Myometrial cell (primary cell): ENCODE data around the gene GALNT9. TPM values are rescaled to one million over a fixed set of nuclear protein-coding genes. Genes with fewer than 3 reads are reported as not detected.

Experiments
- total RNA-seq: library from RNA; depleted of rRNA; stranded (reverse); fragments of >200 nt; gene quantifications from 2 replicates; pipeline ENCODE4 v1.2.3, GENCODE V29; 2015

Gene GALNT9
- total RNA-seq, result 0.29 and 0.89 TPM in 2 replicates

GRCh38 chr12:132329036-132329719 is at the start of gene GALNT9:
Gene GALNT9, minus strand, starts transcription at chr12:132329589. Its CDS starts 386 bp downstream, at chr12:132329203.

Other genes starting within 250 kb of the GALNT9 start
- 11.7 and 13.0 TPM in 2 replicates for gene DDX51, start 185.3 kb downstream of the GALNT9 start, total RNA-seq
- 15.6 and 16.8 TPM in 2 replicates for gene NOC4L, start 185.1 kb downstream of the GALNT9 start, total RNA-seq
- gene FBRSL1, start 160.6 kb upstream of the GALNT9 start, total RNA-seq, result 5.1 and 5.5 TPM in 2 replicates